GM12878 (cell line): Measurements from ENCODE around the gene PHF2. TPM values are rescaled to one million over a fixed set of nuclear protein-coding genes. Genes with fewer than 3 reads are reported as not detected.

Source experiments
- ATAC-seq: fragments of 200-7000 bp; cut with Tn5 transposase; 3 replicates; pipeline ENCODE4 v1.9.1; 2020; ENCODE audit warnings: mild to moderate bottlenecking, moderate library complexity
- BruUV-seq: library from RNA; stranded (reverse); fragments of 400-500 nt; replicated peaks from 2 replicates; lab custom pipeline; 2021; lab: Mats Ljungman, UMichigan
- CTCF ChIA-PET: fragments of 300-600 bp; sonication (Branson Sonifier 250); formaldehyde crosslinking; extraction: SDS; loops from one replicate; lab custom pipeline; 2021; ENCODE audit warnings: inconsistent platforms; lab: Yijun Ruan, JAX
- POLR2A ChIA-PET: fragments of 350-600 bp; formaldehyde crosslinking; extraction: SDS; loops from one replicate; lab custom pipeline; 2021; ENCODE audit warnings: inconsistent platforms; lab: Charles Lee
- RAD21 ChIA-PET: fragments of 300-600 bp; sonication (Branson Sonifier 250); formaldehyde crosslinking; loops from one replicate; lab custom pipeline; 2023; ENCODE audit warnings: antibody characterized with exemption; ENCODE audit not compliant: unreplicated experiment; lab: Charles Lee
- SMC1A ChIA-PET: fragments of 300-600 bp; sonication (Branson Sonifier 250); formaldehyde crosslinking; loops from one replicate; lab custom pipeline; 2023; ENCODE audit not compliant: unreplicated experiment, uncharacterized antibody; lab: Charles Lee
- DNase-seq: peaks from one replicate; pipeline ENCODE4 v3.0.0-alpha.2; 2011; ENCODE audit warnings: low read depth, low spot score
- FAIRE-seq: peaks from 3 replicates; lab custom pipeline; 2011; peaks lifted over from hg19 to GRCh38; lab: Jason Lieb, UNC
- H2AFZ ChIP-seq: 2 replicates; pipeline ENCODE4 v1.6.0; 2011; ENCODE audit warnings: low read depth, low read length, control low read depth; ENCODE audit not compliant: control insufficient read depth
- H3K27ac ChIP-seq: 2 replicates; pipeline ENCODE4 v1.5.1; 2011; ENCODE audit warnings: control low read depth; ENCODE audit not compliant: control insufficient read depth, insufficient read depth
- H3K27me3 ChIP-seq, 2 experiments: replicated peaks in 1 of 2; 2 replicates each; pipeline versions ENCODE4 v1.6.0 to v1.6.1; 2011; ENCODE audit warnings: low read length in 1 of 2; ENCODE audit not compliant: control insufficient read depth in 2 of 2, insufficient read depth in 2 of 2
- H3K36me3 ChIP-seq, 2 experiments: 2 replicates each; pipeline ENCODE4 v1.5.1; 2011; ENCODE audit warnings: low read length in 1 of 2; ENCODE audit not compliant: control insufficient read depth in 2 of 2, insufficient read depth in 2 of 2
- H3K4me1 ChIP-seq: 2 replicates; pipeline ENCODE4 v1.6.1; 2011; ENCODE audit warnings: mild to moderate bottlenecking, low read length, moderate library complexity, mixed read lengths; ENCODE audit not compliant: control insufficient read depth, insufficient read depth
- H3K4me2 ChIP-seq: 2 replicates; pipeline ENCODE4 v1.6.0; 2011; ENCODE audit warnings: control low read depth; ENCODE audit not compliant: control insufficient read depth, insufficient read depth
- H3K4me3 ChIP-seq: fragments of 200-600 bp; sonication (generic); 2 replicates; pipeline ENCODE4 v1.5.1; 2016
- H3K79me2 ChIP-seq: 2 replicates; pipeline ENCODE4 v1.6.0; 2011; ENCODE audit warnings: low read length; ENCODE audit not compliant: control insufficient read depth, insufficient read depth
- H3K9ac ChIP-seq: 2 replicates; pipeline ENCODE4 v1.8.0; 2011; ENCODE audit warnings: low read length, control low read depth, mixed read lengths; ENCODE audit not compliant: control insufficient read depth, insufficient read depth
- H3K9me3 ChIP-seq: replicated peaks from 3 replicates; pipeline ENCODE4 v1.5.1; 2011; ENCODE audit warnings: mild to moderate bottlenecking, low read length; ENCODE audit not compliant: control insufficient read depth, insufficient read depth
- H4K20me1 ChIP-seq: 2 replicates; pipeline ENCODE4 v1.6.0; 2011; ENCODE audit not compliant: control insufficient read depth, insufficient read depth
- CHD4 ChIP-seq: fragments of 200-600 bp; sonication (generic); IDR thresholded peaks from 2 replicates; pipeline ENCODE4 v1.6.1; 2016; ENCODE audit warnings: mild to moderate bottlenecking
- NR2F1 ChIP-seq: fragments of 450-650 bp; conservative IDR thresholded peaks from 2 replicates; pipeline ENCODE4 v1.6.1; 2017; ENCODE audit warnings: mild to moderate bottlenecking
- POU2F2 ChIP-seq: IDR thresholded peaks from 3 replicates; pipeline ENCODE4 v1.6.1; 2011; ENCODE audit warnings: low read depth, mild to moderate bottlenecking, low read length, borderline replicate concordance
- RUNX3 ChIP-seq: IDR thresholded peaks from 2 replicates; pipeline ENCODE4 v1.6.1; 2012; ENCODE audit warnings: low read length, inconsistent platforms
- WGBS: methylation state at CpG from one replicate; pipeline ENCODE4 v1.1.6; 2016; ENCODE audit warnings: low lambda C conversion rate; ENCODE audit not compliant: insufficient replicate concordance, insufficient coverage; ENCODE audit errors: missing lambda C conversion rate; 5-methylcytosine and 5-hydroxymethylcytosine counted together
- in situ Hi-C: fragments of 300-500 bp; cut with MboI; formaldehyde crosslinking; loops from 9 replicates; pipeline ENCODE4 v1.14.3; 2018; ENCODE audit warnings: mixed read lengths
- intact Hi-C: fragments of 100-400 bp; cut with micrococcal nuclease; formaldehyde crosslinking; loops from one replicate; pipeline ENCODE4 v1.14.2; 2022; ENCODE audit not compliant: unreplicated experiment
- polyA plus RNA-seq, 11 experiments: library from polyadenylated mRNA; depleted of rRNA in 4 of 11; unstranded in 6 of 11; stranded (reverse) in 5 of 11; fragments of >200 nt; fragmentation: Nextera tagmentation in 4 of 11; fragmentation: Illumina TruSeq in 1 of 11; extraction: Ambion mirVana in 4 of 11; extraction: Trizol in 1 of 11; gene quantifications; 1 replicate in 1 of 11; 2 replicates in 10 of 11; pipeline versions ENCODE4 v1.2.1 to v1.2.3, GENCODE V29; 2011 to 2016; ENCODE audit warnings: inconsistent platforms in 2 of 11, missing spikeins in 2 of 11, low read depth in 1 of 11
- total RNA-seq, 4 experiments: library from RNA; depleted of rRNA in 3 of 4; stranded (reverse); fragments of >200 nt in 3 of 4; fragmentation: Illumina TruSeq in 1 of 4; extraction: Trizol in 1 of 4; gene quantifications; 2 replicates each; pipeline versions ENCODE4 v1.2.1 to v1.2.3, GENCODE V29; 2013 to 2021
- TF ChIP-seq, protein P1 (sequence below), 3 experiments: IDR thresholded peaks in 2 of 3; conservative IDR thresholded peaks in 1 of 3; 2 replicates each; pipeline ENCODE4 v1.5.1; 2011; ENCODE audit warnings: low read depth in 3 of 3, low read length in 3 of 3, mild to moderate bottlenecking in 3 of 3, control low read depth in 2 of 3, moderate library complexity in 2 of 3, inconsistent platforms in 1 of 3, mixed read lengths in 1 of 3; ENCODE audit not compliant: control insufficient read depth in 2 of 3, insufficient read depth in 1 of 3; ENCODE audit errors: extremely low read depth in 1 of 3
- TF ChIP-seq, protein P2 (sequence below): fragments of 450-650 bp; IDR thresholded peaks from 2 replicates; pipeline ENCODE4 v1.6.1; 2017; ENCODE audit warnings: borderline replicate concordance

PHF2 gene
- total and polyA plus RNA-seq, 10 of the 15 experiments (the other 5 are each of a cell fraction or from before 2014, with no cell fraction given): 0.34 to 13.3 (median 5.5) TPM

- Histone ChIP-seq H3K4me1 (no peaks in the 10 kb centered on the region), H3K4me3 (no peak overlapping the region), H3K9ac (no peak overlapping the region), H4K20me1 (no peaks in the 10 kb centered on the region), H3K4me2 (no peak overlapping the region), H3K36me3 (peaks cover 0 to 2% of the 10 kb centered on the region in 2 experiments; a peak in 2 of 4 replicates), H3K79me2 (no peaks in the 10 kb centered on the region), H2AFZ (no peak overlapping the region), H3K9me3 (no peaks in the 10 kb centered on the region), H3K27ac (no peak overlapping the region), H3K27me3 (no peaks in the 10 kb centered on the region)
- BruUV-seq: no TSS peak
- FAIRE-seq (no peak), ATAC-seq (no peak), DNase-seq (no peak)
- no peak for TF ChIP-seq NR2F1
- TF ChIP-seq, protein P1, sequence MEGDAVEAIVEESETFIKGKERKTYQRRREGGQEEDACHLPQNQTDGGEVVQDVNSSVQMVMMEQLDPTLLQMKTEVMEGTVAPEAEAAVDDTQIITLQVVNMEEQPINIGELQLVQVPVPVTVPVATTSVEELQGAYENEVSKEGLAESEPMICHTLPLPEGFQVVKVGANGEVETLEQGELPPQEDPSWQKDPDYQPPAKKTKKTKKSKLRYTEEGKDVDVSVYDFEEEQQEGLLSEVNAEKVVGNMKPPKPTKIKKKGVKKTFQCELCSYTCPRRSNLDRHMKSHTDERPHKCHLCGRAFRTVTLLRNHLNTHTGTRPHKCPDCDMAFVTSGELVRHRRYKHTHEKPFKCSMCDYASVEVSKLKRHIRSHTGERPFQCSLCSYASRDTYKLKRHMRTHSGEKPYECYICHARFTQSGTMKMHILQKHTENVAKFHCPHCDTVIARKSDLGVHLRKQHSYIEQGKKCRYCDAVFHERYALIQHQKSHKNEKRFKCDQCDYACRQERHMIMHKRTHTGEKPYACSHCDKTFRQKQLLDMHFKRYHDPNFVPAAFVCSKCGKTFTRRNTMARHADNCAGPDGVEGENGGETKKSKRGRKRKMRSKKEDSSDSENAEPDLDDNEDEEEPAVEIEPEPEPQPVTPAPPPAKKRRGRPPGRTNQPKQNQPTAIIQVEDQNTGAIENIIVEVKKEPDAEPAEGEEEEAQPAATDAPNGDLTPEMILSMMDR (IDR thresholded peaks at IDR 0.05 in 2 of 3, conservative IDR thresholded peaks at IDR 0.05 in 1 of 3; ENCODE audit: control insufficient read depth in 2 of 3, extremely low read depth in 1 of 3, insufficient read depth in 1 of 3, low read depth in 3 of 3, low read length in 3 of 3): 0 out of 6 replicates have a peak, but pooled peaks of 1 of the 3 experiments have one; percentile 4
- POLR2A ChIA-PET: no interaction called here
- RAD21 ChIA-PET: no interaction called here
- CTCF ChIA-PET: no interaction called here
- WGBS: 91% methylated on average over 4 of the region's 5 CpGs
- intact Hi-C loops (no loop called here), in situ Hi-C loops (no loop called here)
- SMC1A ChIA-PET: no interaction called here
Measured at GRCh38 chr9:93660352-93661046, 84.1 kb downstream of the PHF2 start.

- BruUV-seq: no TSS peak
- no peak overlapping the region for H3K27ac ChIP-seq
- FAIRE-seq (no peak), DNase-seq (no peak), ATAC-seq (no peak)
- H3K4me2 ChIP-seq: no peak overlapping the region
- POLR2A ChIA-PET: no interaction called here
- SMC1A ChIA-PET: no interaction called here
- TF ChIP-seq, protein P2, sequence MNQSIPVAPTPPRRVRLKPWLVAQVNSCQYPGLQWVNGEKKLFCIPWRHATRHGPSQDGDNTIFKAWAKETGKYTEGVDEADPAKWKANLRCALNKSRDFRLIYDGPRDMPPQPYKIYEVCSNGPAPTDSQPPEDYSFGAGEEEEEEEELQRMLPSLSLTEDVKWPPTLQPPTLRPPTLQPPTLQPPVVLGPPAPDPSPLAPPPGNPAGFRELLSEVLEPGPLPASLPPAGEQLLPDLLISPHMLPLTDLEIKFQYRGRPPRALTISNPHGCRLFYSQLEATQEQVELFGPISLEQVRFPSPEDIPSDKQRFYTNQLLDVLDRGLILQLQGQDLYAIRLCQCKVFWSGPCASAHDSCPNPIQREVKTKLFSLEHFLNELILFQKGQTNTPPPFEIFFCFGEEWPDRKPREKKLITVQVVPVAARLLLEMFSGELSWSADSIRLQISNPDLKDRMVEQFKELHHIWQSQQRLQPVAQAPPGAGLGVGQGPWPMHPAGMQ: no peak
- TF ChIP-seq RUNX3 (no peak), POU2F2 (no peak), CHD4 (no peak)
- TF ChIP-seq, protein P1 (IDR thresholded peaks at IDR 0.05 in 2 of 3, conservative IDR thresholded peaks at IDR 0.05 in 1 of 3; ENCODE audit: control insufficient read depth in 2 of 3, extremely low read depth in 1 of 3, insufficient read depth in 1 of 3, low read depth in 3 of 3, low read length in 3 of 3): no peak
- 86% methylated on average over 1 of the region's 1 CpG for WGBS
- H3K79me2 ChIP-seq: no peaks in the 10 kb centered on the region
- no peaks in the 10 kb centered on the region for H4K20me1 ChIP-seq
- no peaks in the 10 kb centered on the region for H3K4me1 ChIP-seq
- RAD21 ChIA-PET: no interaction called here
- no peak overlapping the region for H3K9ac ChIP-seq
- in situ Hi-C loops (no loop called here), intact Hi-C loops (no loop called here)
- H3K4me3 ChIP-seq: no peak overlapping the region
- H3K36me3 ChIP-seq: peaks cover 0 to 2% of the 10 kb centered on the region in 2 experiments; a peak in 2 of 4 replicates
- no peak overlapping the region for H2AFZ ChIP-seq
- no peaks in the 10 kb centered on the region for H3K9me3 ChIP-seq
- CTCF ChIA-PET: no interaction called here
- no peaks in the 10 kb centered on the region for H3K27me3 ChIP-seq
Measured at GRCh38 chr9:93661591-93661990, 85.2 kb downstream of the PHF2 start.
